ENCODE data around the gene GNPTG. TPM values are rescaled to one million over a fixed set of nuclear protein-coding genes. Genes with fewer than 3 reads are reported as not detected.

The GNPTG gene
- total and polyA plus RNA-seq, 9 of the 15 experiments (the other 6 are each of a cell fraction or from before 2014, with no cell fraction given) = 0.69 to 33.3 (median 13.6) TPM

DNA sequence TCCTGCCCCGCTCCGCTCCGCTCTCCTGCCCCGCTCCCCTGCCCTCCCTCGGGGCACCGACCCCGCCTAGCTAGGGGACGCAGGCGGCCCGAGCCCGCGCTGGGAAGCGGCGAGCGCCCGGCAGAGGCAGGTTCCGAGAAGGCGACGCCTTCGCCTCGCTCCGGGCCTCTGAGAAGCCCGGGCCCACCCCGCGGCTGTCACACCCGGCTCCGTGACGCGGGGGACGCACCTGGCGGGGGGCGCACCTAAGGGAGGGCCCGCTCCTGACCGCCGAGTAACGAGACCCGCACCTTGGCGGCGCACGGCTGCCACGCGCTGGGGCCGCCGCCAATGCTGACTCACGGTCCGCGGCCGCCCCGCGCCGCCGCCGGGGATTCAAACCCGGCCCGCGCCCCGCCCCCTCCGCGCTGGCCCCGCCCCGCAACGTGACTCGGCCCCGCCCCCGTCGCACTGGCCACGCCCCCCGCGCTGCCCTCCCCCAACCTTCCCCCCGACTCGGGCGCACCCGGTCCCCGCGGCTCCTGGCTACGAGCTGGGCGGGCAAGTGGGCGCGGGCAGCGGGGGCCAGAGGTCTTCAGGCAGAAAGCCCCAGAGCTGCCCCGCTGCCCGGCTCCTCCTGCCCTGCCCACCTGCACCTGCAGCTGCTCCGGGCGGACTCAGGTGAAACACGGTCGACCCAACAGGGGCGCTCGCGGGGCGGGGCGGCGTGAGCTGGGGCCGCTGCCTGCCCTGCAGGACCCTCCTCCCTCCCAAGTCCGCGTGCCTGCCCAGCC is 27.8 kb downstream of the GNPTG start (continued):
- TF ChIP-seq RBM22 (IDR thresholded peaks at IDR 0.05; ENCODE audit: low read depth, low read length, poor library complexity, severe bottlenecking) (peak; percentile 88), TRIM24 (IDR thresholded peaks at IDR 0.05) (0 out of 4 replicates have a peak, but pooled peaks of 1 of the 2 experiments have one; percentile 6), BRD4 (IDR thresholded peaks at IDR 0.05) (peak; percentile 95), ZBTB49 (CRISPR knock-in tag; IDR thresholded peaks at IDR 0.05; ENCODE audit: borderline replicate concordance) (no peak), LEF1 (IDR thresholded peaks at IDR 0.05) (no peak), ATF7 (IDR thresholded peaks at IDR 0.05) (no peak), CBX1 (IDR thresholded peaks at IDR 0.05; ENCODE audit: low read depth) (peak; percentile 26; the same call in 1 of the 2 replicates), ETV6 (IDR thresholded peaks at IDR 0.05; ENCODE audit: borderline replicate concordance in 1 of 2, low read depth in 2 of 2, low read length in 1 of 2) (no peak), ETV6 (CRISPR knock-in tag; IDR thresholded peaks at IDR 0.05; ENCODE audit: borderline replicate concordance) (peak; percentile 23; the same call in 1 of the 2 replicates), DPF2 (IDR thresholded peaks at IDR 0.05) (peak; percentile 7; the same call in 1 of the 2 replicates), ZBTB7A (IDR thresholded peaks at IDR 0.05; ENCODE audit: borderline replicate concordance, control insufficient read depth, low read depth, low read length) (peak; percentile 48), ESRRB (CRISPR knock-in tag; IDR thresholded peaks at IDR 0.05; ENCODE audit: borderline replicate concordance) (no peak), SIN3B (IDR thresholded peaks at IDR 0.05; ENCODE audit: low read depth) (0 out of 2 replicates have a peak, but pooled peaks have one; percentile 22), NRF1 (conservative IDR thresholded peaks at IDR 0.05 in 1 of 2, IDR thresholded peaks at IDR 0.05 in 1 of 2) (peak; percentile 43 to 58; a peak in 3 of 4 replicates), ARID1B (IDR thresholded peaks at IDR 0.05) (no peak), MYNN (IDR thresholded peaks at IDR 0.05) (no peak), MYNN (CRISPR knock-in tag; IDR thresholded peaks at IDR 0.05) (no peak), KAT7 (CRISPR knock-in tag; IDR thresholded peaks at IDR 0.05; ENCODE audit: borderline replicate concordance) (peak; percentile 67; the same call in 1 of the 2 replicates), ZKSCAN3 (CRISPR knock-in tag; IDR thresholded peaks at IDR 0.05) (no peak), CXXC5 (CRISPR knock-in tag; IDR thresholded peaks at IDR 0.05) (peak; percentile 89), SRSF7 (optimal IDR thresholded peaks at IDR 0.05; ENCODE audit: low read depth, low read length) (peak; percentile 30), NR4A1 (CRISPR knock-in tag; IDR thresholded peaks at IDR 0.05) (no peak), NR4A1 (tag; IDR thresholded peaks at IDR 0.05) (0 out of 2 replicates have a peak, but pooled peaks have one; percentile 37), ZNF146 (CRISPR knock-in tag; IDR thresholded peaks at IDR 0.05; ENCODE audit: unreplicated experiment) (no peak), NONO (IDR thresholded peaks at IDR 0.05; ENCODE audit: low read depth in 2 of 2, low read length in 1 of 2) (peak in 1 of 2 experiments; percentile 94; a peak in 2 of 4 replicates)
- TF ChIP-seq, protein P1, sequence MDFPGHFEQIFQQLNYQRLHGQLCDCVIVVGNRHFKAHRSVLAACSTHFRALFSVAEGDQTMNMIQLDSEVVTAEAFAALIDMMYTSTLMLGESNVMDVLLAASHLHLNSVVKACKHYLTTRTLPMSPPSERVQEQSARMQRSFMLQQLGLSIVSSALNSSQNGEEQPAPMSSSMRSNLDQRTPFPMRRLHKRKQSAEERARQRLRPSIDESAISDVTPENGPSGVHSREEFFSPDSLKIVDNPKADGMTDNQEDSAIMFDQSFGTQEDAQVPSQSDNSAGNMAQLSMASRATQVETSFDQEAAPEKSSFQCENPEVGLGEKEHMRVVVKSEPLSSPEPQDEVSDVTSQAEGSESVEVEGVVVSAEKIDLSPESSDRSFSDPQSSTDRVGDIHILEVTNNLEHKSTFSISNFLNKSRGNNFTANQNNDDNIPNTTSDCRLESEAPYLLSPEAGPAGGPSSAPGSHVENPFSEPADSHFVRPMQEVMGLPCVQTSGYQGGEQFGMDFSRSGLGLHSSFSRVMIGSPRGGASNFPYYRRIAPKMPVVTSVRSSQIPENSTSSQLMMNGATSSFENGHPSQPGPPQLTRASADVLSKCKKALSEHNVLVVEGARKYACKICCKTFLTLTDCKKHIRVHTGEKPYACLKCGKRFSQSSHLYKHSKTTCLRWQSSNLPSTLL (IDR thresholded peaks at IDR 0.05) = peak; percentile 96
